HFFc6 (cell line): Measurements from ENCODE around the gene LTBP3. TPM values are rescaled to one million over a fixed set of nuclear protein-coding genes. Genes with fewer than 3 reads are reported as not detected.

Experiments
- DNase-seq: peaks from one replicate; pipeline ENCODE4 v3.0.0-alpha.2; 2018
- H3K27ac Mint-ChIP-seq: 2 replicates; pipeline ENCODE4 v1.8.0; 2020; ENCODE audit warnings: mild to moderate bottlenecking, mixed read lengths
- H3K27me3 Mint-ChIP-seq: 2 replicates; pipeline ENCODE4 v1.8.0; 2021; ENCODE audit warnings: mild to moderate bottlenecking, moderate library complexity, mixed read lengths; ENCODE audit not compliant: insufficient read depth
- H3K36me3 Mint-ChIP-seq: 2 replicates; pipeline ENCODE4 v1.8.0; 2021; ENCODE audit warnings: low read depth, mixed read lengths
- H3K4me1 Mint-ChIP-seq: 2 replicates; pipeline ENCODE4 v1.8.0; 2020; ENCODE audit warnings: low read depth, mixed read lengths
- H3K4me3 Mint-ChIP-seq: 2 replicates; pipeline ENCODE4 v1.8.0; 2020; ENCODE audit warnings: mild to moderate bottlenecking, moderate library complexity, mixed read lengths
- H3K9me3 Mint-ChIP-seq: 2 replicates; pipeline ENCODE4 v1.8.0; 2020; ENCODE audit warnings: mild to moderate bottlenecking, mixed read lengths
- CTCF ChIP-seq: fragments of 200-600 bp; sonication (generic); IDR thresholded peaks from 2 replicates; pipeline ENCODE4 v1.5.0; 2021; ENCODE audit warnings: antibody characterized with exemption, mild to moderate bottlenecking
- total RNA-seq, 6 experiments: library from RNA; stranded (reverse); fragmentation: NEBNext Ultra II Directional; extraction: Animal tissue kit (Norgen Biotek cat#: 25700); gene quantifications; 2 replicates in 1 of 6; 3 replicates in 5 of 6; pipeline ENCODE4 v1.2.3, GENCODE V29; 2021

The LTBP3 gene
- total RNA-seq, 6 experiments from 2014 or later: 64.0 to 78.1 (median 66.0) TPM

GRCh38 chr11:65556470-65557279, 1.5 kb downstream of the LTBP3 start:
- Mint-ChIP-seq H3K27ac (peak overlapping the region; percentile 91), H3K36me3 (peaks cover 15% of the 10 kb centered on the region), H3K27me3 (no peaks in the 10 kb centered on the region; the same call in 1 of the 2 replicates), H3K9me3 (no peaks in the 10 kb centered on the region), H3K4me3 (peak overlapping the region; percentile 89), H3K4me1 (peaks cover 64% of the 10 kb centered on the region)
- no peak for TF ChIP-seq CTCF
- DNase-seq: no peak

GRCh38 chr11:65555693-65556231, 2.4 kb downstream of the LTBP3 start:
- Mint-ChIP-seq H3K4me1 (peaks cover 55% of the 10 kb centered on the region), H3K9me3 (no peaks in the 10 kb centered on the region), H3K27ac (peak overlapping the region; percentile 91), H3K36me3 (peaks cover 24% of the 10 kb centered on the region), H3K27me3 (no peaks in the 10 kb centered on the region; the same call in 1 of the 2 replicates), H3K4me3 (peak overlapping the region; percentile 89)
- TF ChIP-seq CTCF: no peak
- DNase-seq: peak; percentile 82

- TF ChIP-seq CTCF: no peak
- Mint-ChIP-seq H3K9me3 (no peaks in the 10 kb centered on the region), H3K36me3 (peaks cover 26% of the 10 kb centered on the region), H3K27me3 (no peaks in the 10 kb centered on the region; the same call in 1 of the 2 replicates), H3K4me3 (peak overlapping the region; percentile 89; the same call in 1 of the 2 replicates), H3K27ac (peak overlapping the region; percentile 91), H3K4me1 (peaks cover 47% of the 10 kb centered on the region)
- DNase-seq: no peak
Measured at GRCh38 chr11:65554842-65555430, 3.2 kb downstream of the LTBP3 start.

- Mint-ChIP-seq H3K9me3 (no peaks in the 10 kb centered on the region), H3K4me3 (no peak overlapping the region), H3K4me1 (peaks cover 40% of the 10 kb centered on the region), H3K36me3 (peaks cover 31% of the 10 kb centered on the region), H3K27ac (no peak overlapping the region), H3K27me3 (peaks cover under 1% of the 10 kb centered on the region; the same call in 1 of the 2 replicates)
- TF ChIP-seq CTCF: no peak
- no peak for DNase-seq
Measured at GRCh38 chr11:65554057-65554818, 3.9 kb downstream of the LTBP3 start.

- Mint-ChIP-seq H3K9me3 (no peaks in the 10 kb centered on the region), H3K36me3 (peaks cover 33% of the 10 kb centered on the region), H3K4me1 (peaks cover 36% of the 10 kb centered on the region), H3K27ac (no peak overlapping the region), H3K4me3 (no peak overlapping the region), H3K27me3 (peaks cover 3% of the 10 kb centered on the region)
- no peak for DNase-seq
- TF ChIP-seq CTCF: no peak
Measured at GRCh38 chr11:65553301-65554001, 4.7 kb downstream of the LTBP3 start.
